Neural cell (in vitro differentiated cells): Measurements from ENCODE around the gene EEF1AKMT2. TPM values are rescaled to one million over a fixed set of nuclear protein-coding genes. Genes with fewer than 3 reads are reported as not detected.

Experiments
- H2AFZ ChIP-seq: fragments of 200-600, 300-800 bp; sonication (generic), shearing (Covaris generic); 2 replicates; pipeline ENCODE4 v1.6.0; 2014; ENCODE audit warnings: low read depth, mild to moderate bottlenecking, antibody characterized with exemption, low read length, moderate library complexity
- H3F3A ChIP-seq: fragments of 200-600 bp; shearing (Covaris generic); 2 replicates; pipeline ENCODE4 v1.6.1; 2016; ENCODE audit warnings: mild to moderate bottlenecking, moderate library complexity, mixed read lengths, antibody characterized with exemption, low read length; ENCODE audit not compliant: insufficient read depth, poor library complexity, severe bottlenecking
- H3K27ac ChIP-seq: fragments of 200-600, 300-800 bp; sonication (generic), shearing (Covaris generic); 2 replicates; pipeline ENCODE4 v1.5.1; 2014; ENCODE audit warnings: mild to moderate bottlenecking, low read length, moderate library complexity
- H3K27me3 ChIP-seq: fragments of 300-800, 200-600 bp; sonication (generic), shearing (Covaris generic); 2 replicates; pipeline ENCODE4 v1.6.0; 2014; ENCODE audit warnings: mild to moderate bottlenecking, low read depth, low read length, moderate library complexity; ENCODE audit not compliant: insufficient read depth
- H3K36me3 ChIP-seq: fragments of 300-800, 200-600 bp; sonication (generic), shearing (Covaris generic); 2 replicates; pipeline ENCODE4 v1.5.1; 2014; ENCODE audit warnings: mild to moderate bottlenecking, antibody characterized with exemption, low read length, moderate library complexity; ENCODE audit not compliant: insufficient read depth
- H3K4me2 ChIP-seq: fragments of 300-800, 200-600 bp; sonication (generic), shearing (Covaris generic); 2 replicates; pipeline ENCODE4 v1.6.0; 2014; ENCODE audit warnings: mild to moderate bottlenecking, low read length
- H3K4me3 ChIP-seq: fragments of 300-800, 200-600 bp; sonication (generic), shearing (Covaris generic); 2 replicates; pipeline ENCODE4 v1.5.1; 2014; ENCODE audit warnings: mild to moderate bottlenecking, low read length, moderate library complexity
- H3K79me2 ChIP-seq: fragments of 200-600 bp; shearing (Covaris generic); replicated peaks from 2 replicates; pipeline ENCODE4 v1.6.0; 2014; ENCODE audit warnings: mild to moderate bottlenecking, low read length, moderate library complexity; ENCODE audit not compliant: insufficient read depth
- H3K9ac ChIP-seq: fragments of 300-800, 200-600 bp; sonication (generic), shearing (Covaris generic); 2 replicates; pipeline ENCODE4 v1.6.1; 2016; ENCODE audit warnings: mild to moderate bottlenecking, low read length, mixed read lengths
- H3K9me2 ChIP-seq: fragments of 200-600 bp; shearing (Covaris generic); 2 replicates; pipeline ENCODE4 v1.6.1; 2016; ENCODE audit warnings: mild to moderate bottlenecking, low read length, mixed read lengths; ENCODE audit not compliant: insufficient read depth
- H3K9me3 ChIP-seq: fragments of 200-600, 300-800 bp; sonication (generic), shearing (Covaris generic); 2 replicates; pipeline ENCODE4 v1.6.1; 2016; ENCODE audit warnings: mild to moderate bottlenecking, mixed run types, low read length, moderate library complexity, mixed read lengths
- H4K20me1 ChIP-seq: fragments of 200-600 bp; shearing (Covaris generic); 2 replicates; pipeline ENCODE4 v1.6.1; 2016; ENCODE audit warnings: mild to moderate bottlenecking, mixed run types; ENCODE audit not compliant: insufficient read depth
- CTCF ChIP-seq: fragments of 450-650 bp; IDR thresholded peaks from 2 replicates; pipeline ENCODE4 v1.5.1; 2014; ENCODE audit warnings: antibody characterized with exemption, mild to moderate bottlenecking, moderate library complexity; ENCODE audit not compliant: poor library complexity, severe bottlenecking
- EP300 ChIP-seq: fragments of 450-650 bp; conservative IDR thresholded peaks from 2 replicates; pipeline ENCODE4 v1.6.1; 2014; ENCODE audit warnings: antibody characterized with exemption, mild to moderate bottlenecking, moderate library complexity; ENCODE audit not compliant: poor library complexity, severe bottlenecking
- EZH2 ChIP-seq: fragments of 200-600, 300-800 bp; shearing (Covaris generic), sonication (generic); IDR thresholded peaks from 2 replicates; pipeline ENCODE4 v1.6.1; 2014; ENCODE audit warnings: antibody characterized with exemption, low read length, borderline replicate concordance, mild to moderate bottlenecking; ENCODE audit not compliant: insufficient read depth, poor library complexity, severe bottlenecking
- MXI1 ChIP-seq: fragments of 450-650 bp; conservative IDR thresholded peaks from 2 replicates; pipeline ENCODE4 v1.6.1; 2014; ENCODE audit warnings: antibody characterized with exemption, mild to moderate bottlenecking; ENCODE audit not compliant: poor library complexity, severe bottlenecking
- POLR2AphosphoS5 ChIP-seq: IDR thresholded peaks from 2 replicates; pipeline ENCODE4 v1.6.1; 2012
- RAD21 ChIP-seq: fragments of 450-650 bp; conservative IDR thresholded peaks from 2 replicates; pipeline ENCODE4 v1.6.1; 2014; ENCODE audit warnings: antibody characterized with exemption, mild to moderate bottlenecking, moderate library complexity
- REST ChIP-seq: IDR thresholded peaks from 2 replicates; pipeline ENCODE4 v1.6.1; 2012; ENCODE audit warnings: borderline replicate concordance
- SMC3 ChIP-seq: fragments of 450-650 bp; conservative IDR thresholded peaks from 2 replicates; pipeline ENCODE4 v1.6.1; 2014; ENCODE audit warnings: antibody characterized with exemption, mild to moderate bottlenecking, moderate library complexity; ENCODE audit not compliant: poor library complexity
- TAF1 ChIP-seq: IDR thresholded peaks from 2 replicates; pipeline ENCODE4 v1.6.1; 2012; ENCODE audit warnings: low read depth
- polyA plus RNA-seq: library from polyadenylated mRNA; depleted of rRNA; stranded (reverse); fragments of >200 nt; gene quantifications from 2 replicates; pipeline ENCODE4 v1.2.3, GENCODE V29; 2014

The EEF1AKMT2 gene
- polyA plus RNA-seq, 1 donor from 2014 or later = 63.7 TPM

GRCh38 chr10:124741281-124741921 lies 50.3 kb downstream of the EEF1AKMT2 start:
- Histone ChIP-seq H3K79me2 (peaks cover 57% of the 10 kb centered on the region), H3K9me2 (no peaks in the 10 kb centered on the region), H3K27ac (no peak overlapping the region), H3K27me3 (no peaks in the 10 kb centered on the region), H3F3A (peaks cover 4% of the 10 kb centered on the region), H3K9me3 (no peaks in the 10 kb centered on the region), H2AFZ (no peak overlapping the region), H3K4me2 (peak overlapping the region; percentile 76), H4K20me1 (peaks cover 10% of the 10 kb centered on the region), H3K9ac (peak overlapping the region; percentile 76), H3K36me3 (no peaks in the 10 kb centered on the region), H3K4me3 (peak overlapping the region; percentile 87)
- no peak for TF ChIP-seq POLR2AphosphoS5
- no peak for TF ChIP-seq EZH2
- peak; percentile 28 for TF ChIP-seq MXI1
- no peak for TF ChIP-seq REST
- peak; percentile 85 for TF ChIP-seq CTCF
- TF ChIP-seq RAD21 = peak; percentile 77
- TF ChIP-seq SMC3 = peak; percentile 85

GRCh38 chr10:124740369-124741280 lies 51.1 kb downstream of the EEF1AKMT2 start:
- peaks cover 11% of the 10 kb centered on the region for H4K20me1 ChIP-seq

More at GRCh38 chr10:124740369-124741280, 51.1 kb downstream of the EEF1AKMT2 start:
- Histone ChIP-seq H3K27ac (no peak overlapping the region), H3K9ac (no peak overlapping the region), H3F3A (peaks cover 4% of the 10 kb centered on the region), H3K4me3 (peak overlapping the region; percentile 87), H3K9me3 (no peaks in the 10 kb centered on the region), H3K36me3 (no peaks in the 10 kb centered on the region), H3K79me2 (peaks cover 62% of the 10 kb centered on the region), H3K27me3 (no peaks in the 10 kb centered on the region), H2AFZ (no peak overlapping the region), H3K9me2 (no peaks in the 10 kb centered on the region), H3K4me2 (peak overlapping the region; percentile 53)
- TF ChIP-seq POLR2AphosphoS5 (no peak), EZH2 (no peak), CTCF (no peak), TAF1 (no peak), REST (no peak), SMC3 (no peak), RAD21 (no peak), MXI1 (no peak), EP300 (no peak)
